ENCODE data around the gene STK32A.

The STK32A gene

GRCh38 chr5:147430628-147431027, 195.8 kb downstream of the STK32A start:
- DNase-seq, result no peak

GRCh38 chr5:147431586-147431985, 196.8 kb downstream of the STK32A start:
- DNase-seq, result no peak

- no peak for DNase-seq
Measured at GRCh38 chr5:147432323-147432722, 197.5 kb downstream of the STK32A start.

- no peak for DNase-seq
Measured at GRCh38 chr5:147434049-147434448, 199.2 kb downstream of the STK32A start.

GRCh38 chr5:147436596-147436995, 201.8 kb downstream of the STK32A start:
- no peak for DNase-seq

- no peak for DNase-seq
Measured at GRCh38 chr5:147437161-147437596, 202.4 kb downstream of the STK32A start.

All from activated T-cell treated with anti-CD3 and anti-CD28 coated beads, Interleukin-2, amount 50 U/mL, for 48 hours (primary cell).